ENCODE results near the gene FBN3. TPM values are rescaled to one million over a fixed set of nuclear protein-coding genes. Genes with fewer than 3 reads are reported as not detected.

Gene FBN3
- total RNA-seq, 4 donors from 2014 or later, result 0.06 to 32.8 TPM; not detected in 2

- intact Hi-C loops (cut with DNase I; ENCODE audit: low total_unique reads), result no loop called here
- H3K36me3 ChIP-seq, result no peaks in the 10 kb centered on the region
- no peak overlapping the region for H3K4me3 ChIP-seq
- no peaks in the 10 kb centered on the region for H3K4me1 ChIP-seq
- TF ChIP-seq CTCF (IDR thresholded peaks at IDR 0.05) (no peak), POLR2A (IDR thresholded peaks at IDR 0.05) (no peak)
- no peaks in the 10 kb centered on the region for H3K9me3 ChIP-seq
- no peaks in the 10 kb centered on the region for H3K27me3 ChIP-seq
- no peak for DNase-seq
- no peak overlapping the region for H3K27ac ChIP-seq
Observed at GRCh38 chr19:8086849-8087248, 62.5 kb downstream of the FBN3 start.

- no peaks in the 10 kb centered on the region for H3K9me3 ChIP-seq
- intact Hi-C loops (cut with DNase I; ENCODE audit: low total_unique reads), result no loop called here
- H3K4me1 ChIP-seq, result no peaks in the 10 kb centered on the region
- TF ChIP-seq CTCF (IDR thresholded peaks at IDR 0.05) (no peak), POLR2A (IDR thresholded peaks at IDR 0.05) (no peak)
- no peak overlapping the region for H3K27ac ChIP-seq
- no peaks in the 10 kb centered on the region for H3K36me3 ChIP-seq
- no peak for DNase-seq
- no peak overlapping the region for H3K4me3 ChIP-seq
- H3K27me3 ChIP-seq, result no peaks in the 10 kb centered on the region
Observed at GRCh38 chr19:8085598-8086408, 63.6 kb downstream of the FBN3 start.

GRCh38 chr19:8084152-8084551 lies 65.2 kb downstream of the FBN3 start:
- H3K27me3 ChIP-seq, result no peaks in the 10 kb centered on the region
- TF ChIP-seq CTCF (IDR thresholded peaks at IDR 0.05), result no peak
- no peak for TF ChIP-seq POLR2A (IDR thresholded peaks at IDR 0.05)
- no peaks in the 10 kb centered on the region for H3K4me1 ChIP-seq
- no peak overlapping the region for H3K27ac ChIP-seq
- DNase-seq, result no peak
- H3K4me3 ChIP-seq, result no peak overlapping the region
- intact Hi-C loops (cut with DNase I; ENCODE audit: low total_unique reads), result no loop called here
- H3K9me3 ChIP-seq, result no peaks in the 10 kb centered on the region
- no peaks in the 10 kb centered on the region for H3K36me3 ChIP-seq

GRCh38 chr19:8083141-8083540 lies 66.3 kb downstream of the FBN3 start:
- no peak overlapping the region for H3K4me3 ChIP-seq
- intact Hi-C loops (cut with DNase I; ENCODE audit: low total_unique reads), result no loop called here

More at GRCh38 chr19:8083141-8083540, 66.3 kb downstream of the FBN3 start:
- Histone ChIP-seq H3K27me3 (no peaks in the 10 kb centered on the region), H3K9me3 (no peaks in the 10 kb centered on the region), H3K36me3 (no peaks in the 10 kb centered on the region), H3K27ac (no peak overlapping the region), H3K4me1 (no peaks in the 10 kb centered on the region)
- TF ChIP-seq CTCF (IDR thresholded peaks at IDR 0.05), result no peak
- no peak for TF ChIP-seq POLR2A (IDR thresholded peaks at IDR 0.05)
- DNase-seq, result no peak
